Left lung (tissue), 10 donors: ENCODE results near the gene APOD. TPM values are rescaled to one million over a fixed set of nuclear protein-coding genes. Genes with fewer than 3 reads are reported as not detected.
"Not testable (repeated sequence)": the region's sequence is repeated elsewhere in the genome, so short reads cannot be mapped to it uniquely, and the experiment has no call there.

Source experiments
- ATAC-seq: fragments of 200-7000 bp; cut with Tn5 transposase; one replicate; pipeline ENCODE4 v1.9.1; 2020; ENCODE audit warnings: moderate library complexity
- DNase-seq, 4 donors: peaks; one replicate each; pipeline ENCODE4 v3.0.0-alpha.2; 2013 to 2020
- H3K27ac ChIP-seq, 2 donors: fragments of 200-600 bp; sonication (generic) in 1 of 2; one replicate each; pipeline versions ENCODE4 v1.5.0 to v1.8.0; 2020 to 2021
- H3K27me3 ChIP-seq, 2 donors: fragments of 200-600 bp; sonication (generic) in 1 of 2; one replicate each; pipeline versions ENCODE4 v1.5.0 to v1.8.0; 2020 to 2021
- H3K36me3 ChIP-seq, 2 donors: fragments of 200-600 bp; sonication (generic) in 1 of 2; one replicate each; pipeline versions ENCODE4 v1.5.0 to v1.8.0; 2020 to 2021
- H3K4me1 ChIP-seq, 2 donors: fragments of 200-600 bp; one replicate each; pipeline ENCODE4 v1.8.0; 2021
- H3K4me3 ChIP-seq, 2 donors: fragments of 200-600 bp; sonication (generic) in 1 of 2; one replicate each; pipeline versions ENCODE4 v1.5.0 to v1.8.0; 2020 to 2021; ENCODE audit warnings: mild to moderate bottlenecking in 1 of 2
- H3K9me3 ChIP-seq, 2 donors: fragments of 200-600 bp; sonication (generic) in 1 of 2; one replicate each; pipeline versions ENCODE4 v1.5.0 to v1.8.0; 2020 to 2021
- intact Hi-C, 2 donors: fragments of 100-400 bp; cut with DNase I; formaldehyde crosslinking; loops; one replicate each; pipeline versions ENCODE4 v1.11.2 to v1.14.2; 2022
- polyA plus RNA-seq, 6 donors: library from polyadenylated mRNA; unstranded; fragments of 120-200 nt; gene quantifications; one replicate each; pipeline ENCODE4 v1.2.1, GENCODE V29; 2013; ENCODE audit not compliant: insufficient read length in 6 of 6
- total RNA-seq, 2 donors: library from RNA; stranded (reverse); fragmentation: NEBNext Ultra II Directional; extraction: Animal tissue kit (Norgen Biotek cat#: 25700); gene quantifications; one replicate each; pipeline ENCODE4 v1.2.1, GENCODE V29; 2021
- TF ChIP-seq, protein P1 (sequence below), 2 donors: fragments of 200-600 bp; sonication (generic) in 1 of 2; IDR thresholded peaks; one replicate each; pipeline versions ENCODE4 v1.5.0 to v1.8.0; 2021; ENCODE audit warnings: antibody characterized with exemption in 2 of 2
- donor health status: DM: no; HTN: yes; CAD: no.
- donor health status: DM: no; HTN: no; CAD: no.

The APOD gene
- total and polyA plus RNA-seq, 8 donors = 3.5 to 25.5 (median 5.0) TPM

DNA sequence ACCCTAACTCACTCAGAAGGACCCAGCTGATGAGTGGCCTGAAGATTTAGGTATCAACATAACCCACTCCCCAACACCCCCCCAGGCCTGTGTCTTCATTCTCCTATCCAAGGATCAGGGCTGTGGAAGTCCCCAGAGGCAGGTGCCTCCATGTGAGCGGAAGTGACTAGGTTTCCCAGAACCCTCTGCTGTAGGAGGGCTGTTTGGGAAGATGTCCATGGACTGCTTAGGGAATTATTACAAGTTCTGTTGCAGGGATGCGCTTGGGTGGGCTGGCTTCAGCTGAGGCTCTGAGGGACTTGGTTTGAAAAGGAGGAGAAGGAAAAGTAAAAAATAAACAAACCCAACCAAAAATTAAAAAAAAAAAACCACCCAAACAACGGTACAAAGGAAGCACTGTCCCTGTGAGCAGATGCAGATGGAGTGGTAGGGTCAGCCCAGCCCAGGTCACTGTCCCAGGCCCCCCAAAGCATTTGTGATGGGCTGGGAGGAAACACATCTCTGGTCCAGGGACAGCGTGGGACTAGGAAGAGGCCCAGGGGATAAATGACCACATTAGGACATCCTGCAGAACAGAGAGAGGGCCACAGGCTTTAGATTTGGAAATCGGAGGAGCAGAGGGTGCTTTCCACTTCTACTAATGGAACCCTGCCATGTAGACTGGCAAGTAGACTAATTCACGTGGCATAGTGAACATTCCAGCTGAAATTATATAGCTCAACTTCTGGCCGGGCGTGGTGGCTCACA is 12.2 kb upstream of the APOD start:
- DNase-seq = no peak
- ATAC-seq = no peak
- Histone ChIP-seq H3K4me1 (no peaks in the 10 kb centered on the region), H3K36me3 (no peaks in the 10 kb centered on the region), H3K27ac (no peak overlapping the region), H3K27me3 (no peaks in the 10 kb centered on the region), H3K9me3 (no peaks in the 10 kb centered on the region), H3K4me3 (no peak overlapping the region)
- intact Hi-C loops = no loop called here
- TF ChIP-seq, protein P1, sequence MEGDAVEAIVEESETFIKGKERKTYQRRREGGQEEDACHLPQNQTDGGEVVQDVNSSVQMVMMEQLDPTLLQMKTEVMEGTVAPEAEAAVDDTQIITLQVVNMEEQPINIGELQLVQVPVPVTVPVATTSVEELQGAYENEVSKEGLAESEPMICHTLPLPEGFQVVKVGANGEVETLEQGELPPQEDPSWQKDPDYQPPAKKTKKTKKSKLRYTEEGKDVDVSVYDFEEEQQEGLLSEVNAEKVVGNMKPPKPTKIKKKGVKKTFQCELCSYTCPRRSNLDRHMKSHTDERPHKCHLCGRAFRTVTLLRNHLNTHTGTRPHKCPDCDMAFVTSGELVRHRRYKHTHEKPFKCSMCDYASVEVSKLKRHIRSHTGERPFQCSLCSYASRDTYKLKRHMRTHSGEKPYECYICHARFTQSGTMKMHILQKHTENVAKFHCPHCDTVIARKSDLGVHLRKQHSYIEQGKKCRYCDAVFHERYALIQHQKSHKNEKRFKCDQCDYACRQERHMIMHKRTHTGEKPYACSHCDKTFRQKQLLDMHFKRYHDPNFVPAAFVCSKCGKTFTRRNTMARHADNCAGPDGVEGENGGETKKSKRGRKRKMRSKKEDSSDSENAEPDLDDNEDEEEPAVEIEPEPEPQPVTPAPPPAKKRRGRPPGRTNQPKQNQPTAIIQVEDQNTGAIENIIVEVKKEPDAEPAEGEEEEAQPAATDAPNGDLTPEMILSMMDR (IDR thresholded peaks at IDR 0.05) = no peak

DNA sequence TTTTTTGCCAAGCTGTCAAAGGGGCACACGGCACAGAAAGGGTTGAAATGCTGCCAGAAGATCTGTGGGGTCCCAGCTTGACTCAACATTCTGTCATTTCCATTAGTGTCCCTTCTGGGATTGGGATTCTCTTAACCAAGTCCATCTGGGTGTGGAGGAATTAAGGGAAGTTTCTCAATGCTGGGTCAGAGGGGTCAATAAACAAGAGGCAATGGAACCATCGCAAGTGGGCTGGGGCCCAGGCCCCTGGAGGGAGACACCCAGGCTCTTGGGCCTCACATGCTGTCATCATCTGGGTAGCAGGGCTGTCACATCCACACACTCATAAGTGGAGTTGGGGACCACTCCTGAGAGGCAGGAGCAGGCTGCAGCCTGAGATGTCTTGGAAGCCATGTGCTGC is 8.1 kb upstream of the APOD start:
- TF ChIP-seq, protein P1 (IDR thresholded peaks at IDR 0.05) = no peak
- H3K4me1 ChIP-seq = peaks cover 0 to 6% of the 10 kb centered on the region in 2 donors
- H3K27ac ChIP-seq = no peak overlapping the region
- DNase-seq = no peak
- no peaks in the 10 kb centered on the region for H3K36me3 ChIP-seq
- peaks cover 0 to 7% of the 10 kb centered on the region in 2 donors for H3K27me3 ChIP-seq
- peaks cover 0 to 4% of the 10 kb centered on the region in 2 donors for H3K9me3 ChIP-seq
- intact Hi-C loops = no loop called here
- H3K4me3 ChIP-seq = no peak overlapping the region
- no peak for ATAC-seq

DNA sequence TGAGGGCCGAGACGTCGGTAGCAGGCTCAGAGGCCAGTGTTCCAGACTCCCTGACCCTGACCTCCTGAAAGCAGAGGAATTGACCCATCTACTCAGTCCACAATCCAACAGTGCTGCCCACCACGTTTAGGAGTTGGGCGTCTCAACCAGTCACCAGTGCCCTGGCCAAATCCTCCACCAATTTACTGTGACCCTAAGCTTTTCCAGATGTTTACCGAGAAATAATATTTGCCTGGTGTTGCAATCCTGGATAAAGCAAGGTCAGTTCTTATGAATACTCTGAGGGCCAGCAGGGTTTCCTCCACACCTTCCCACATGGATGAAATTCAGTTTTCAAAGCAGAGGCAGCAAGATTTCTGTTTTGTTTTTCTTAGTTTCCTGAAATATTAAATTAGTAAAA is 7.5 kb upstream of the APOD start:
- H3K9me3 ChIP-seq = peaks cover 0 to 4% of the 10 kb centered on the region in 2 donors
- no peaks in the 10 kb centered on the region for H3K36me3 ChIP-seq
- H3K4me3 ChIP-seq = no peak overlapping the region
- DNase-seq (no peak), ATAC-seq (no peak)
- no peak overlapping the region for H3K27ac ChIP-seq
- peaks cover 0 to 6% of the 10 kb centered on the region in 2 donors for H3K4me1 ChIP-seq
- H3K27me3 ChIP-seq = peaks cover 0 to 7% of the 10 kb centered on the region in 2 donors
- TF ChIP-seq, protein P1 (IDR thresholded peaks at IDR 0.05) = no peak
- intact Hi-C loops = no loop called here

DNA sequence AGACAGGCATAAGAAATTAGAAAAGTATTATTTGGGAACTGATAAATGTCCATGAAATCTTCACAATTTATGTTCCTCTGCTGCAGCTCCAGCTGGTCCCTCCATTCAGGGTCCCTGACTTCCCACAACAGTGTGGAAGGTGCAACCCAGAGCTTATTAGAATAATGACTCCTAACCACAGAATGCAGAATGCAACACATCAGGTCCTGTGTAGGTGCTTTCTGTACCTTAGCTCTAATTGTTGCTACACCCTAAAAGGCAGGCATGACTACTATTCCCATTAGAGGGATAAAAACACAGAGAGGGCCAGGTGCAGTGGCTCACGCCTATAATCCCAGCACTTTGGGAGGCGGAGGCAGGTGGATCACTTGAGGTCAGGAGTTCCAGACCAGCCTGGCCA is 6.6 kb upstream of the APOD start:
- H3K27ac ChIP-seq, H3K4me3 ChIP-seq, DNase-seq, H3K9me3 ChIP-seq, intact Hi-C loops, H3K36me3 ChIP-seq, ATAC-seq, H3K4me1 ChIP-seq: not testable (repeated sequence)
- peaks cover 0 to 14% of the 10 kb centered on the region in 2 donors for H3K27me3 ChIP-seq

DNA sequence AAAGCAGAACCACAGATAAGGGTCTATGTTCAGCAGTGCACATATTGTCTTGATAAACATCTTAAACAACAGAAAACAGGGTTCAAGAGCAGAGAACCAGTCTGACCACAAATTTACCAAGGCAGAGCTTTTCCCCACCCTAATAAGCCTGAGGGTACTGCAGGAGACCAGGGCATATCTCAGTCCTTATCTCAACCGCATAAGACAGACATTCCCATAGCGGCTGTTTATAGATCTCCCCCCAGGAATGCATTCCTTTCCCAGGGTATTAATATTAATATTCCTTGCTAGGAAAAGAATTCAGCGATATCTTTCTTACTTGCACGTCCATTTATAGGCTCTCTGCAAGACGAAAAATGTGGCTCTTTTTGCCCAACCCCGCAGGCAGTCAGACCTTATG is 6.1 kb upstream of the APOD start:
- H3K9me3 ChIP-seq, H3K4me3 ChIP-seq, ATAC-seq, intact Hi-C loops, H3K27ac ChIP-seq, H3K36me3 ChIP-seq, DNase-seq, H3K4me1 ChIP-seq: not testable (repeated sequence)
- H3K27me3 ChIP-seq = peaks cover 0 to 17% of the 10 kb centered on the region in 2 donors

DNA sequence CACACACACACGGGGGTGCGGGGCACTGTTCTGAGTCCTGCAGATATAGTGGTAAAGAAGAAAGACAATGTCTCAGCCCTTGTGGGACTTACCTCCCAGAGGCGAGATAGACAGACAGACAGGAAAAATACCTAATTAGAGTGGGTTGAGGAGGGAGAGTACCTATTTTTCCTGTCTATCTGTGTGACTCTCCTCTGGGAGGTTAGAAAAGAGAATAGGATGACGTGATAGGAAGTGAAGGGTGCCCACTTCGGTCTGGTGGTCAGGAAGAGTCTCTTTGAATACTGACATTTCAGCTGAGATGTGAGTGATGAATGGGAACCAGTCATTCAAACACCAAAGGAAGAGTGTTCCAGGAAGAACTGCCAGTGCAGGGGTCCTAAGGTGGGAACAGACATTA is 4.1 kb upstream of the APOD start:
- intact Hi-C loops = no loop called here
- TF ChIP-seq, protein P1 (IDR thresholded peaks at IDR 0.05) = no peak

More for the DNA sequence above, 4.1 kb upstream of the APOD start:
- H3K4me3 ChIP-seq = no peak overlapping the region
- peaks cover 0 to 4% of the 10 kb centered on the region in 2 donors for H3K9me3 ChIP-seq
- peaks cover 0 to 17% of the 10 kb centered on the region in 2 donors for H3K27me3 ChIP-seq
- ATAC-seq = no peak
- H3K27ac ChIP-seq = no peak overlapping the region
- peaks cover 0 to 6% of the 10 kb centered on the region in 2 donors for H3K4me1 ChIP-seq
- no peak for DNase-seq
- no peaks in the 10 kb centered on the region for H3K36me3 ChIP-seq
